Stimulated activated CD8-positive, alpha-beta memory T cell treated with anti-CD3 and anti-CD28 coated beads, Interleukin-7, amount 100 ng/mL, for 1 hour (primary cell): ENCODE data around the gene DEPDC7.
"Not testable (repeated sequence)": the region's sequence is repeated elsewhere in the genome, so short reads cannot be mapped to it uniquely, and the experiment has no call there.

Experiments
- DNase-seq, 2 donors: peaks; one replicate each; pipeline ENCODE4 v3.0.0-alpha.2; 2020; ENCODE audit warnings: low read depth in 2 of 2

The DEPDC7 gene

GRCh38 chr11:33025339-33025722, 9.7 kb downstream of the DEPDC7 start:
- DNase-seq, result no peak

- no peak for DNase-seq
These were observed 11.6 kb downstream of the DEPDC7 start for GRCh38 chr11:33027233-33027632.

GRCh38 chr11:33027846-33028536, 12.3 kb downstream of the DEPDC7 start:
- DNase-seq, result no peak

- DNase-seq, result no peak
These were observed 12.8 kb downstream of the DEPDC7 start for GRCh38 chr11:33028537-33028914.

GRCh38 chr11:33029218-33029617, 13.5 kb downstream of the DEPDC7 start:
- not testable (repeated sequence) for DNase-seq

GRCh38 chr11:33033493-33033892, 17.8 kb downstream of the DEPDC7 start:
- no peak for DNase-seq

- no peak for DNase-seq
These were observed 19.3 kb downstream of the DEPDC7 start for GRCh38 chr11:33035011-33035410.

GRCh38 chr11:33039274-33040032, 23.8 kb downstream of the DEPDC7 start, which contains the start of gene TCP11L1:
TSS of gene TCP11L1 (plus strand) at chr11:33039572. CDS start at chr11:33043774, 4,202 bp downstream.
- DNase-seq, result peak; percentile 61 to 64

GRCh38 chr11:33040033-33040861, 24.6 kb downstream of the DEPDC7 start:
- DNase-seq, result no peak

- no peak for DNase-seq
These were observed 25.3 kb downstream of the DEPDC7 start for GRCh38 chr11:33040862-33041453.

GRCh38 chr11:33043221-33043830, 27.6 kb downstream of the DEPDC7 start:
- no peak for DNase-seq

GRCh38 chr11:33044285-33044756, 28.6 kb downstream of the DEPDC7 start:
- no peak for DNase-seq

- DNase-seq, result no peak
These were observed 30.0 kb downstream of the DEPDC7 start for GRCh38 chr11:33045551-33046255.

GRCh38 chr11:33048701-33049100, 33.0 kb downstream of the DEPDC7 start:
- DNase-seq, result not testable (repeated sequence)

- not testable (repeated sequence) for DNase-seq
These were observed 34.1 kb downstream of the DEPDC7 start for GRCh38 chr11:33049565-33050408.

GRCh38 chr11:33052231-33052630, 36.6 kb downstream of the DEPDC7 start:
- DNase-seq, result no peak

GRCh38 chr11:33055375-33055774, 39.7 kb downstream of the DEPDC7 start:
- DNase-seq, result no peak

- DNase-seq, result no peak
These were observed 41.6 kb downstream of the DEPDC7 start for GRCh38 chr11:33057284-33057683.

- no peak for DNase-seq
These were observed 43.8 kb downstream of the DEPDC7 start for GRCh38 chr11:33059331-33060007.
